NB4 (cell line): ENCODE measurements around the gene LEMD2.

ENCODE experiments used
- DNase-seq: peaks from one replicate; pipeline ENCODE4 v3.0.0; 2010; ENCODE audit warnings: low read depth
- H3K4me3 ChIP-seq: one replicate; pipeline ENCODE4 v1.5.1; 2011; ENCODE audit warnings: mild to moderate bottlenecking, low read depth, low read length, moderate library complexity
- MAX ChIP-seq: IDR thresholded peaks from 2 replicates; pipeline ENCODE4 v1.6.1; 2011; ENCODE audit warnings: low read depth, low read length
- MYC ChIP-seq: IDR thresholded peaks from 2 replicates; pipeline ENCODE4 v1.6.1; 2011; ENCODE audit warnings: low read depth, low read length
- POLR2A ChIP-seq: IDR thresholded peaks from 2 replicates; pipeline ENCODE4 v1.6.1; 2011; ENCODE audit warnings: mild to moderate bottlenecking; ENCODE audit not compliant: insufficient read length; ENCODE audit errors: extremely low read depth
- TF ChIP-seq, protein P1 (sequence below): IDR thresholded peaks from one replicate; pipeline ENCODE4 v1.5.1; 2012; ENCODE audit warnings: low read depth, low read length

Gene LEMD2

DNA sequence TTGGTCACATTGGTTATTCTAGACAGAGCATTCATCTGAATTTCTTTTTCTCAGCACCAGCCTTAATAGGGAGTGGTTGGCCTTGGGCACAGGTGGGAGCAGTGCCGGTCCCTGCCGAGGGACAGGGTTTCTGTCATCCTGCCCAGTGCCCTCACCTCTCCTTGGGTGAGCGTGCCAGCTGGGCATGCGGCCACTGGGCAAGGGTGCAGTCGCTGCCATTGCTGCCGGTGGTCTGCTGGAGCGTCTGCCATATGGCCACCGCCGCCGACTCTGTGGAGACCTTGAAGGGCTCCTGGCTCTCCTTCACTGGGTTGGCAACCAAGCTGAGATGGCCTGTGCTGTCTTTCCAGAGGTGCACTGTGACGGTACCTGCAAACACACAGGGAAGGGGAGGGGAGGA is 61.0 kb downstream of the LEMD2 start:
- DNase-seq = no peak

GRCh38 chr6:33727126-33727525 is 61.8 kb downstream of the LEMD2 start:
- no peak overlapping the region for H3K4me3 ChIP-seq
- TF ChIP-seq, protein P1, sequence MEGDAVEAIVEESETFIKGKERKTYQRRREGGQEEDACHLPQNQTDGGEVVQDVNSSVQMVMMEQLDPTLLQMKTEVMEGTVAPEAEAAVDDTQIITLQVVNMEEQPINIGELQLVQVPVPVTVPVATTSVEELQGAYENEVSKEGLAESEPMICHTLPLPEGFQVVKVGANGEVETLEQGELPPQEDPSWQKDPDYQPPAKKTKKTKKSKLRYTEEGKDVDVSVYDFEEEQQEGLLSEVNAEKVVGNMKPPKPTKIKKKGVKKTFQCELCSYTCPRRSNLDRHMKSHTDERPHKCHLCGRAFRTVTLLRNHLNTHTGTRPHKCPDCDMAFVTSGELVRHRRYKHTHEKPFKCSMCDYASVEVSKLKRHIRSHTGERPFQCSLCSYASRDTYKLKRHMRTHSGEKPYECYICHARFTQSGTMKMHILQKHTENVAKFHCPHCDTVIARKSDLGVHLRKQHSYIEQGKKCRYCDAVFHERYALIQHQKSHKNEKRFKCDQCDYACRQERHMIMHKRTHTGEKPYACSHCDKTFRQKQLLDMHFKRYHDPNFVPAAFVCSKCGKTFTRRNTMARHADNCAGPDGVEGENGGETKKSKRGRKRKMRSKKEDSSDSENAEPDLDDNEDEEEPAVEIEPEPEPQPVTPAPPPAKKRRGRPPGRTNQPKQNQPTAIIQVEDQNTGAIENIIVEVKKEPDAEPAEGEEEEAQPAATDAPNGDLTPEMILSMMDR = no peak
- TF ChIP-seq MYC = no peak
- no peak for TF ChIP-seq MAX
- no peak for TF ChIP-seq POLR2A
- no peak for DNase-seq

More for the DNA sequence above, 61.0 kb downstream of the LEMD2 start:
- TF ChIP-seq, protein P1 = no peak
- TF ChIP-seq POLR2A (no peak), MYC (no peak), MAX (no peak)
- no peak overlapping the region for H3K4me3 ChIP-seq

DNA sequence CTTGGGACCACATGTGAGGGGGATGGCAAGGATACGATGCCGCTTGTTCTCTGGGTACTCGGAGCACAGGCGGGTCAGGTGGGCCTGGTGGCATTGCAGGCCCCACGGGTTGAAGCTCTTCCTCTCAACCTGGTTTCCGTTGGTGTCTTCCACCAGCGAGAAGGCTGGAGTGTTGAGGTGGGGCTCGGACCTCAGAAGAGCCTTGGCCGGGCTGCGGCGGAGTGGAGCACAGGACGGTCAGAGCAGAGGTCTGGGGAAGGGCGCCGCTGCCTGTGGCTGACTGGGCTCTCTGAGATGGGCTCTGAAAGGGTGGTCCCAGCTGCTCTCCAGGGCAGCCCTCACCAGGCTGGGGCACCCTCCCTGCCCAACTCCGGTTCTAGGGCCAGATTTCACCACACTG is 62.2 kb downstream of the LEMD2 start:
- H3K4me3 ChIP-seq = no peak overlapping the region
- DNase-seq = no peak
- TF ChIP-seq MAX (no peak), POLR2A (no peak)
- TF ChIP-seq, protein P1 = no peak

GRCh38 chr6:33725891-33726673 is 62.8 kb downstream of the LEMD2 start:
- H3K4me3 ChIP-seq = no peak overlapping the region
- DNase-seq = no peak
- TF ChIP-seq, protein P1 = no peak
- no peak for TF ChIP-seq MAX
- TF ChIP-seq MYC = no peak
- TF ChIP-seq POLR2A = no peak

DNA sequence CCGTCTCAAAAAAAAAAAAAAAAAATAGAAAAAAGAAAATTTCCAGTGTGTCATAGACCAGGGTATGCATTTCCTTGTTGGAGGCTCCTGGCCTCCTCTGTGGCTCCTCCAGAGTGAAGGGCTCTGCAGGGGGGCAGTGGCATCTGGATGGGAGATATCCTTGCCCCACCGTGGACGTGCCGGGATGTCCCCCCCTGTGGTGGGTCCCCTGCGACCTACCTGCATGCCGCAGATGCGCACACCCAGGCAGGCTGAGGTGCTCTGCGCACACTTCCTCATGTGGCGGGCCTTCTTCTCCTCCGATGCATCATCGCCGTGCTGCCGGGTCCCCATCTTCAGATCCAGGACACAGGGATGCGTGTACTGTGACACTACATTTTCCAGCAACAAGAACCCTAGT is 63.7 kb downstream of the LEMD2 start:
- TF ChIP-seq POLR2A (no peak), MAX (no peak), MYC (no peak)
- TF ChIP-seq, protein P1 = no peak

More for the DNA sequence above, 63.7 kb downstream of the LEMD2 start:
- no peak for DNase-seq
- no peak overlapping the region for H3K4me3 ChIP-seq
